ENCODE measurements around the gene LIX1L. TPM values are rescaled to one million over a fixed set of nuclear protein-coding genes. Genes with fewer than 3 reads are reported as not detected.
"Not testable (repeated sequence)": the region's sequence is repeated elsewhere in the genome, so short reads cannot be mapped to it uniquely, and the experiment has no call there.

The LIX1L gene
- total RNA-seq, 1 donor from 2014 or later, result 4.3 TPM

DNA sequence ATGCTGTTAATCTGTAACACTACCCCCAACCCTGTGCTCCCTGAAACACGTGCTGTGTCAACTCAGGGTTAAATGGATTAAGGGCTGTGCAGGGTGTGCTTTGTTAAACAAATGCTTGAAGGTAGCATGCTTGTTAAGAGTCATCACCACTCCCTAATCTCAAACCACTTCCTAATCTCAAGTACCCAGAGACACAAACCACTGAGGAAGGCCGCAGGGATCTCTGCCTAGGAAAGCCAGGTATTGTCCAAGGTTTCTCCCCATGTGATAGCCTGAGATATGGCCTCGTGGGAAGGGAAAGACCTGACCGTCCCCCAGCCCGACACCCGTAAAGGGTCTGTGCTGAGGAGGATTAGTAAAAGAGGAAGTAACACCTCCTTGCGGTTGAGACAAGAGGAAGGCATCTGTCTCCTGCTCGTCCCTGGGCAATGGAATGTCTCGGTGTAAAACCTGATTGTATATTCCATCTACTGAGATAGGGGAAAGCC lies 25.3 kb downstream of the LIX1L start:
- not testable (repeated sequence) for ATAC-seq

- ATAC-seq, result no peak
Observed at GRCh38 chr1:145927916-145928643, 29.7 kb downstream of the LIX1L start.

GRCh38 chr1:145927063-145927886 lies 30.5 kb downstream of the LIX1L start, which contains the start of gene RBM8A:
TSS of gene RBM8A (minus strand) at chr1:145927484. CDS start at chr1:145927426, 58 bp downstream.
- ATAC-seq, result peak; percentile 97

DNA sequence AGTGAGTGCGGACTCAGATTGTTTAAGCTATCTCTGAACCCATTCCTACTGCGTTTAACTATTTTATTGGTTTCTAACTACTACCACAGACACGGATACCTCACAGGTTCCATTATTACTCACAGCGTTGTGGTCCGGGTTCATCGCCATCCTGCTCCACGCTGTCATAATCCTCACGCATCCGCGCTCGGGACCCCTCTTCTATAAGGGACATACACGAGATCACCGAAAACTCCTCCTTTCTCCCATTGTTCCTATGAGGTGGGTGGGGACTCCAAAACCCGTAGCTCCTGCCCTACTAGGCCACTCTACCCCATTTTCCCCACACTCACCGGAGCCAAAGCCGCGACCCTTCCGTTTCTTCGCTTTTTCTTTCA lies 31.1 kb downstream of the LIX1L start:
- peak; percentile 27 for ATAC-seq

DNA sequence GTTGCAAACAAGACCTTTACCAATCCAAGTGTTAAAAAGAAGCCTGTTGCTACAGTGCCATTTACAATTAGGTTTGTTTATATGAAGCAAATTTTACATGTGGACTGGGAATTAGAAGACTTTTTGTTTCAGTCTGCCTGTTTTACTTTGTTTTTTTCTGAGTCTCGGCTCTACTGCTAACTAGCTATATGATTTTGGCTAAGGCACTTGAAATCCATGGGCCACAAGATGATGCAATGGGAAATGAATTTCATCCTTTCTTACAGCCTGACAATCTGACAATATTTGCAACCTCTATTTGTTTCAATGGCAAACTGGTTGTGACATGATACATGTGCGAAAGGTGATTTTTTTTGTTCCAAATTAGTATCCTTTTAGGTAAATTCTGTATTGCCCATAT lies 35.6 kb downstream of the LIX1L start:
- ATAC-seq, result no peak

GRCh38 chr1:145920297-145920696 lies 37.5 kb downstream of the LIX1L start:
- not testable (repeated sequence) for ATAC-seq

- peak; percentile 90 for ATAC-seq
Observed at GRCh38 chr1:145918992-145919939, 38.6 kb downstream of the LIX1L start.

- peak; percentile 94 for ATAC-seq
Observed at GRCh38 chr1:145918144-145918991, 39.4 kb downstream of the LIX1L start, which contains the start of gene PEX11B. TSS of gene PEX11B (minus strand) at chr1:145918717. CDS start at chr1:145918688, 29 bp downstream.

- no peak for ATAC-seq
Observed at GRCh38 chr1:145917595-145917994, 40.2 kb downstream of the LIX1L start.

DNA sequence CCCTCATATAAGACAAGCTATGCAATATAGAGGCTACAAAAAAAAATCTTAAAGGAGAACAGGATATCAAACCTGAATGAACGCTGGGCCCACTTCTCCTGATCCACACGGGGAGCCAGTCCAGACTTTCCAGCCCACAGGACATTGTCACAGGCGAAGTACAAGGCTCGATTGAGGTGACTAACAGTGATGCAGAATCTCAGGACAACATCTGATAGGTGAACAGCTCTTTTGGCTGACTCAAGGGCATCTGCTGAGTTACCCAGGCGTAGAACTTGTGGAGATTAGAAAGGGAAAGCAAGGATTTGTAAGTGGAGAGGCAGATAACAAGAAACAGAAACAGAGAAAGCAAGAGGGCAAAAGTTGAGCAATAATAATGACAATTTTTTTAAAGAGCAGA lies 41.1 kb downstream of the LIX1L start:
- peak; percentile 27 for ATAC-seq

DNA sequence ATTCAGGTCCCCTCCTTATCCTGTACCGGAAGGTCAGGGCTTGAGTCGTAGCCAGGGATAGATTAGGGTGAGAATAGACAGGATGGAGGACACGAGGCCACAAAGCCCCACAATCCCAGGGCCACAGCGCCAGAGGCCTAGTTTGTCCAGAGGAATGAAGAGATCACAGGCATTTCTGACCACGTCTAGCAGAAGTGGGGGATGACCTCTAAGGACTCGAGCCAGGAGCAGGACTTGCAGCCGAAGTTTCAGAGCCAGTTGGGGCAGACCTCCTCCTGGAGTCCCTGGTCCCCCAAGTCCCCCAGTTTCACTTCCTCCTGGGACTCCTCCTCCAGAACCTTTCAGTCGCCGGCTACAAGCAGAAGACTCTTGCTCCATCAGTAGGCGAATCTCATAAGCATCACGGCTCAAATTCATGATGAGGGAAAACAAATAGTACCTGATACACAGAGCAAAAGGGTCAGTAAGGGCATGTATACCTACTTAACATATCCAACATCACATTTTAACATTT lies 45.6 kb downstream of the LIX1L start:
- ATAC-seq, result no peak

- no peak for ATAC-seq
Observed at GRCh38 chr1:145908653-145909052, 49.2 kb downstream of the LIX1L start.

DNA sequence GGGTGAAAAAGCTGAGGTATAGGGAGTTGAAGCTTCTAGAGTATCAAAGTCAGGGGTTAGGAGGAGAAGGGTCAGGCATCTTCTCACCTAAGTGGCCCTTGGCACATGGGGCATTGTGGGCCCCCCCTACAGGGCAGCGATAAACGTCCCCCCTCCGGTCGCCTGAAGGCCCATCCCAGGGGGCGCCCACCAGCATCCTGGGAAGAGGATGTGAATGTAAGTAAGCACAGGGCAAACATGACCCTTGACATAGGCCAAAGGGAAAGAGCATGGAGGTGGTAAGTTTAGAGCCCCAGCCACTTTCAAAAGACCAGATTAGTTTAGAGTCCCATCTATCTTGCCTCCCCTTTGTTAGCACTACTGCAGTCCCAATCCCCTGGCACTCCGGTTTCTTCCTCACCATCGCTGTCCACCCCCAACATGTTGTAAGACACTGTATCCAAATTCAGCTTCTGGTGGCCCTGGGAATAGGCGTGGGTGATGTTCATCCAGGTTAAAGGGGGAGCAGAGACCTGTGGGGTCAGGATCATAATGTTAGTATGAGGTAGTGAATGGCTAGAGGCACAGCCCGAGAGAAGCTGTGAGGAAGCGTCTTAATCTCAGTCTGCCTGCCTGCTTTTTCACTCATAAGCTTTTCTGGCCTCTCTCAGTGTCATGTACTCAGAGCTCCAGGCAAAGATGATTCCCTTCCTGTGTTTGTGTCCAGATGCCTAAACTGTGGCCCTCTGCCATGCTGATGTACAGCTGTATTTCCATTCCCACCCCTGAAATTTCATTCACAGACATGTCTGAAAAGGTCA lies 50.7 kb downstream of the LIX1L start:
- ATAC-seq, result no peak

DNA sequence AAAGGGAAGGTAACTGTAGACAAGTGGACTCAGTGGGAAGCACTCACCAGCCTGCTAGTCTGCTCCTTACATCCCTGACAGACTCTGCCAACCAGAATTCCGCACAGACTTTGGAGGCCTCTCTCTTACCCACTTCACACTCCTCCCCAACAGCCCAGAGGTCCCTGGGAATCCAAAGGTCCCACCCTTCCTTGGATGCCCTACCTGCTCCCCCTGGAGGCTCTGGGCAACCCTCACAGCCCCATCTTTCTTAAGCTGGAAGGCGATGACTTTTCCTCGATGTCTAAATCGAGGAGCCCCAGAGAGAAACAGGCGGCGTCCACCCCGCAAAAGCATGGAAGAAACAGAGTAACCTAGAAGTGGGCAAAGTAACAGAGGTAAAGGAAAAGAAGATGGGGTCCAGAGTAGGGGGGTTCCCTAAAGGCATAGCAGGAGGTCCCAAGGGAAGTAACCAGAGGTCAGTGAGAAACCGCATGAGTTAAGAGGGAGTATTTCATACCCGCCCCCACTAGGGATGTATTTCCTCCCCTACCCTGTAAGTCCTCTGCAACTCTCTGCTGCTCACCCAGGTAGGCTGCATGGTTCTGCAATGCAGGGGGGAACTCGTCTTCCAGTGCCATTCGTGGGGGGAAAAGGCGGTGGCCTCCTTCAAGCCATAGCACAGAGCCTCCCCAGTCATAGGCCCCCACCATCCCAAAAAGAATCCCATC lies 56.4 kb downstream of the LIX1L start:
- ATAC-seq, result no peak

DNA sequence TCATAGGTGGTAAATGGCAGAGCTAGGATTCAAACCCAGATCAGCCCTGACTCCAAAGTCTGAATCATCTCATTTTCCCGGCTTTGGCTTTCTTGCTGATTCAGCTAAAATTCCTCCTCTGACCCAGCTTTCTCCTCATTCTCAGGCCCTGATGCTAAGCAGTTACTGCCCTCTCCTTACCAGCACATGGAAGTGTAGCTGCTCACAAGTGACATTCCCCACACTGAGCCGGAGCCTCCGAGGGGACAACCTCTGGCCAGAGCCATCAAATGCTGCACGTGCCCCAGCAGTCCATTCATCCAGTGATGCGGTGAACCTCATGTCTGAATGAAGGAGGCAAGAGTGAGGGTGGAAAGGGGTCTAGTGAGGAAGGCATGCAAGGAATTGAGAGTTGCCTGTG lies 59.1 kb downstream of the LIX1L start:
- ATAC-seq, result no peak

DNA sequence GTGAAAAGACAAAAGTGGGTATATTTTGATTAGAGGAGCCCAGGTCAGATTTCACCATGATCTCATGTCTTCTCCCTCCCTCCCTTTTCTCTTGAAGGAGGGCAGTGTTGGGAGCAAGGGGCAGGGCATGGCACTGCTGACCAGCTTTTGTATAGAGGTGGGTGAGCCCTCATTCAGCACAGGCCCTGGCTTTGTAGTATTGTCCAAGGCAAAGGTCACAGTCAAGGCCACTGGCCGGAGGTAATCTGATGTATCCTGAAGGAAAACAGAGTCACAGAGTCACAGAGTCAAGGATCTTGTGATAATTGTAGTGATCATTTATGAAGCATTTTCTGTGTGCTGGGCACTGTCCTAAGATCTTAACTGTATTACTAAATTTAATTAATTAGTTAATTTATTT lies 59.8 kb downstream of the LIX1L start:
- ATAC-seq, result no peak

GRCh38 chr1:145895471-145895870 lies 62.3 kb downstream of the LIX1L start:
- ATAC-seq, result no peak

DNA sequence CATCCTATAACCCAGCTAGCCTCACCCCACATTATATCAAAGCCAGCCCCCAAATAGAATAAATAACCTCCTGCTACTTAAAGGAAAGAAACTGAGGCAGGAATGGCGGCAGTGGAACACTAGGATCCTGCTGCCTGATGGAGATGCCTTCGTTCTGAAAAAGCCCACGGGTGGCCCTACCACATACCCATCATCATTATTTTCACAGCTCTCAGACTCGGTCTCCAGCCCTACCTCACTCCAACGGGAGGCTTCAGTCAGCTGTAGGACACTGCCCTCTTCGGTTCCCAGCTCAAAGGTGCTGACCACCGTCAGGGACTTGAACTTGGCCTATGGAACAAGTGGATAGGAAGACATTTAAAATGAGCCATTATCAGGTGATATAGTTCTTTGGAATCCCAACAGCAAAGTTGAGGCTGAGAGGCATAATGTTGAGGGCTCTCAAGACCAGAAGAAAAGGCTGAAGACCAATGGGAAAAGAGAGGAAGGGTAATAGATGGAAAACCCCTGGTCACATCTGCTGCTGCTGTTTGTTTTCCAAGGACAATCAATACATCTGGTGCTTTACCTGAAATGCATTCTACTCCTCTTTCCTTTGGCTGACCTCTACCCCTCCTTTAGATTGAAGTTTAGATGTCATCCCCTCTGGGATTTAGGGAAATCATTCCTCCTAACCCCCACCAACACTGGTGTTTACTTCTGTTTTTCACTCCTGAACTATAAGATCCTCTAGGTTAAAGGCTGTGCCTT lies 64.3 kb downstream of the LIX1L start:
- ATAC-seq, result no peak

All from esophagus mucosa (tissue), 1 donor.